AG09319 (cell line): ENCODE measurements around the gene CACNA2D3.

Experiments used
- DNase-seq: peaks from one replicate; pipeline ENCODE4 v3.0.0-alpha.2; 2010; ENCODE audit warnings: low read depth; ENCODE audit errors: extremely low read depth
- TF ChIP-seq, protein P1 (sequence below): IDR thresholded peaks from 2 replicates; pipeline ENCODE4 v1.5.1; 2011; ENCODE audit warnings: low read depth, mild to moderate bottlenecking, inconsistent platforms, low read length, moderate library complexity

The CACNA2D3 gene

GRCh38 chr3:54121414-54122323, 683 bp upstream of the CACNA2D3 start:
- TF ChIP-seq, protein P1, sequence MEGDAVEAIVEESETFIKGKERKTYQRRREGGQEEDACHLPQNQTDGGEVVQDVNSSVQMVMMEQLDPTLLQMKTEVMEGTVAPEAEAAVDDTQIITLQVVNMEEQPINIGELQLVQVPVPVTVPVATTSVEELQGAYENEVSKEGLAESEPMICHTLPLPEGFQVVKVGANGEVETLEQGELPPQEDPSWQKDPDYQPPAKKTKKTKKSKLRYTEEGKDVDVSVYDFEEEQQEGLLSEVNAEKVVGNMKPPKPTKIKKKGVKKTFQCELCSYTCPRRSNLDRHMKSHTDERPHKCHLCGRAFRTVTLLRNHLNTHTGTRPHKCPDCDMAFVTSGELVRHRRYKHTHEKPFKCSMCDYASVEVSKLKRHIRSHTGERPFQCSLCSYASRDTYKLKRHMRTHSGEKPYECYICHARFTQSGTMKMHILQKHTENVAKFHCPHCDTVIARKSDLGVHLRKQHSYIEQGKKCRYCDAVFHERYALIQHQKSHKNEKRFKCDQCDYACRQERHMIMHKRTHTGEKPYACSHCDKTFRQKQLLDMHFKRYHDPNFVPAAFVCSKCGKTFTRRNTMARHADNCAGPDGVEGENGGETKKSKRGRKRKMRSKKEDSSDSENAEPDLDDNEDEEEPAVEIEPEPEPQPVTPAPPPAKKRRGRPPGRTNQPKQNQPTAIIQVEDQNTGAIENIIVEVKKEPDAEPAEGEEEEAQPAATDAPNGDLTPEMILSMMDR, result no peak
- DNase-seq, result no peak

DNA sequence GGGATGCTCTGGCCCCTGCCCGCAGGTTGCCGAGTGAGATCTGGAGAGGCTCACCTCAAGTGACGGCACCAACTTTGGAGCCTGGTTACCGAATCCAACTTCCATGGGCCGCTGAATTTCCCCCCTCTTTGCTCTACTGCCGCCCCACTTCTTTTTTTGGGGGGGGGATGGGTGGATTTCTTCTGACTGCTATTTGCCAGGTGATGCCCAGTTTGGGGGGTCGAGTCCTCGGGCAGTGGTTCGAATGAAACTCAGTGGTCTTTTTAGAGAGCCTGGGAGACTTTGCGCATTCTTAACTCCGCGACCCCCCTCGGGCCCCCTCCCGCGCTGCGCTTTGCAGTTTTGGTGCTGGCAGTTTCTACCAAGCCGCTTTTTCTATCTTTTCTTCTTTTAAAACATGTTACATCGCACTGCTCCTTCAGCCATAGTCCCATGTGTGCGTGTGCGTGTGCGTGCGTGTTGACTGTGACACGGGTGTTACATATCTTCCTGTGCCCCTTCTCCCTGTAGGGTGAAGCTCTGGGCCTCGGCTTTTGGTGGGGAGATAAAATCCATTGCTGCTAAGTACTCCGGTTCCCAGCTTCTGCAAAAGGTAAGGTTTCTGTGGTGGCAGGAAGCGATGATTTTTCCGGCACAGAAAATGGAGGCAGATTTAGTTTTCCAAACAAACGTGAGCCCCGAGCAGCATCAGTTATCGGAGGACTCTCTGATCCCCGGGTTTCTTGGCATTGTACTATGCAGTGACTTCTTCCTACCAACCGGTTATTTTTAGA, 837 bp downstream of the CACNA2D3 start:
- TF ChIP-seq, protein P1, result no peak
- no peak for DNase-seq

- TF ChIP-seq, protein P1, result no peak
- DNase-seq, result no peak
Observed at GRCh38 chr3:54123776-54124196, 1.4 kb downstream of the CACNA2D3 start.

DNA sequence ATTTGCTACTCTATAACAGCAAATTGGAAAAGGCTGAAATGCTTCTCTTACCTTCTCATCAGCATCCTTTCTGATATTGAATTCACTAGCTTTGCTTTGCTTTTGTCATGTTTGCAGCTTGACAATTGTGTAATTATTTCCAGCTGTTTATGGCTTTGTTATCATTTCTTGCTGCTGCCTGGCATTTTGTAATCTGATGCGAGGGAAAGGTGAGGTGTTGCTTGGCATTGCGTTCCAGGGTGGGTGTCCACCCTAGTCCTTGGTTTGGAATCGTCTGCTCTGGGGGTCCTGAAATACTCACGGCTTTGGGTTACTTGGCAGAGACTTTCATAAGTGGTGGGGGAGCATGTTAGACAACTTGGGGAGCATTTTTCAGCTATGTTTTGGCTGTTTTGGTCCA, 2.9 kb downstream of the CACNA2D3 start:
- TF ChIP-seq, protein P1, result no peak

GRCh38 chr3:54126551-54126950, 4.2 kb downstream of the CACNA2D3 start:
- DNase-seq, result no peak
- TF ChIP-seq, protein P1, result no peak

More for the DNA sequence above, 2.9 kb downstream of the CACNA2D3 start:
- no peak for DNase-seq

GRCh38 chr3:54127499-54128056, 5.2 kb downstream of the CACNA2D3 start:
- no peak for DNase-seq
- TF ChIP-seq, protein P1, result no peak
